Natural killer cell (primary cell): ENCODE data around the gene HBQ1. TPM values are rescaled to one million over a fixed set of nuclear protein-coding genes. Genes with fewer than 3 reads are reported as not detected.

Experiments
- ATAC-seq, 3 donors: fragments of 150-1000 bp in 2 of 3; fragments of 200-7000 bp in 1 of 3; cut with Tn5 transposase; 1 replicate in 1 of 3; 2 replicates in 2 of 3; pipeline ENCODE4 v1.10.0; 2021; ENCODE audit warnings: mild to moderate bottlenecking in 2 of 3, moderate library complexity in 2 of 3
- DNase-seq, 2 donors: peaks; one replicate each; pipeline versions ENCODE4 v3.0.0 to v3.0.0-alpha.2; 2013 to 2021; ENCODE audit warnings: mixed read lengths in 1 of 2
- H3K27ac ChIP-seq: one replicate; pipeline ENCODE4 v1.5.1; 2013; ENCODE audit warnings: mild to moderate bottlenecking, low read length
- H3K27me3 ChIP-seq: one replicate; pipeline ENCODE4 v1.6.1; 2013; ENCODE audit warnings: low read length; ENCODE audit not compliant: control insufficient read depth, insufficient read depth
- H3K36me3 ChIP-seq: one replicate; pipeline ENCODE4 v1.6.1; 2013; ENCODE audit warnings: low read length; ENCODE audit not compliant: control insufficient read depth, insufficient read depth
- H3K4me1 ChIP-seq: one replicate; pipeline ENCODE4 v1.6.1; 2013; ENCODE audit warnings: low read length; ENCODE audit not compliant: control insufficient read depth, insufficient read depth
- H3K4me3 ChIP-seq: one replicate; pipeline ENCODE4 v1.5.1; 2013; ENCODE audit warnings: low read length
- H3K9me3 ChIP-seq: one replicate; pipeline ENCODE4 v1.6.1; 2013; ENCODE audit warnings: low read length; ENCODE audit not compliant: control insufficient read depth, insufficient read depth
- H3K27ac Mint-ChIP-seq, 2 donors: one replicate each; pipeline ENCODE4 v1.8.0; 2022; ENCODE audit warnings: mild to moderate bottlenecking in 2 of 2, mixed read lengths in 2 of 2, moderate library complexity in 1 of 2
- H3K27me3 Mint-ChIP-seq, 2 donors: one replicate each; pipeline ENCODE4 v1.8.0; 2022; ENCODE audit warnings: low read depth in 2 of 2, mixed read lengths in 2 of 2
- H3K36me3 Mint-ChIP-seq: one replicate; pipeline ENCODE4 v1.8.0; 2022; ENCODE audit warnings: mixed read lengths
- H3K4me1 Mint-ChIP-seq, 2 donors: one replicate each; pipeline ENCODE4 v1.8.0; 2022; ENCODE audit warnings: mixed read lengths in 2 of 2
- H3K4me3 Mint-ChIP-seq: one replicate; pipeline ENCODE4 v1.8.0; 2022; ENCODE audit warnings: mild to moderate bottlenecking, moderate library complexity, mixed read lengths
- H3K9me3 Mint-ChIP-seq, 2 donors: one replicate each; pipeline ENCODE4 v1.8.0; 2022; ENCODE audit warnings: mixed read lengths in 2 of 2
- WGBS: methylation state at CpG from one replicate; pipeline ENCODE4 v1.1.7; 2013; ENCODE audit warnings: missing lambda C conversion rate; ENCODE audit not compliant: insufficient coverage; 5-methylcytosine and 5-hydroxymethylcytosine counted together
- intact Hi-C: fragments of 100-400 bp; cut with micrococcal nuclease; formaldehyde crosslinking; loops from one replicate; pipeline ENCODE4 v1.14.2; 2022
- total RNA-seq, 4 donors: library from RNA; stranded (reverse); fragments of 120-200 nt in 1 of 4; gene quantifications; one replicate each; pipeline versions ENCODE4 v1.2.3 to v1.2.4, GENCODE V29; 2013 to 2022
- TF ChIP-seq, protein P1 (sequence below): fragments of 200-600 bp; IDR thresholded peaks from one replicate; pipeline ENCODE4 v1.8.0; 2022; ENCODE audit warnings: antibody characterized with exemption

HBQ1 gene
- total RNA-seq, 3 donors from 2014 or later (not counting 1 experiment from before 2014, with no cell fraction given): 1.0 to 2.0 TPM; not detected in 1

DNA sequence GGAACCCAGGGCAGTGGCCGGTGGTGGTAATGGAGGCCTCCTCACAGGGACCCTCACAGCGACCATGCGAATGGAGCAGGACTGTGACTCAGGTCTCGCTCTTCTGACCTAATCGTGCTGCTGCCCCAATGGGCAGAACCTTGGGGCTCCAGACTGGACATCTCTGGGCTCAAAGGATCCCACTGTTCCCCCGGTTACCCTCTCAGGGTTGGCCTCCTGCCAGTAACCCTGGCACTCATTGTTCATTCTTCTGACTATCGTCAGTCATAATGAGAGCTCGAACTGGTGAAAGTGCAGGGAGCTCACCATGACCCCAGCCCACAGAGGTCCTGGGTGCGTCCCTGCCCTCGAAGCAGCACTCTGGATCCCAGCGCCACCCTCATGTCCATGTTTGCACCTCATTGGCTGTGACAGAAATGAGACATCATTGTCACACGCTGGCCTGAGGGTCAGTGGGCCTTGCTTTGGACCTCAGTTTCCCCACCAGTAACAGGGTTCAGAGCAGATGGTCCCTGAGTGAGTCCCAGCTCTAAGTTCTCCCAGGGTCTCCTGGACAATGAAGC is 37.8 kb upstream of the HBQ1 start:
- no peaks in the 10 kb centered on the region for H3K36me3 Mint-ChIP-seq
- ATAC-seq (no peak), DNase-seq (no peak)
- no peak overlapping the region for H3K27ac ChIP-seq
- peaks cover 5 to 6% of the 10 kb centered on the region in 2 donors for H3K27me3 Mint-ChIP-seq
- H3K4me3 Mint-ChIP-seq: no peak overlapping the region
- H3K4me3 ChIP-seq: no peak overlapping the region
- H3K4me1 Mint-ChIP-seq: peaks cover 5 to 11% of the 10 kb centered on the region in 2 donors
- no peak overlapping the region for H3K27ac Mint-ChIP-seq
- no peaks in the 10 kb centered on the region for H3K9me3 Mint-ChIP-seq
- no peaks in the 10 kb centered on the region for H3K9me3 ChIP-seq
- 90% methylated on average over 12 of the region's 12 CpGs for whole genome bisulfite sequencing
- TF ChIP-seq, protein P1, sequence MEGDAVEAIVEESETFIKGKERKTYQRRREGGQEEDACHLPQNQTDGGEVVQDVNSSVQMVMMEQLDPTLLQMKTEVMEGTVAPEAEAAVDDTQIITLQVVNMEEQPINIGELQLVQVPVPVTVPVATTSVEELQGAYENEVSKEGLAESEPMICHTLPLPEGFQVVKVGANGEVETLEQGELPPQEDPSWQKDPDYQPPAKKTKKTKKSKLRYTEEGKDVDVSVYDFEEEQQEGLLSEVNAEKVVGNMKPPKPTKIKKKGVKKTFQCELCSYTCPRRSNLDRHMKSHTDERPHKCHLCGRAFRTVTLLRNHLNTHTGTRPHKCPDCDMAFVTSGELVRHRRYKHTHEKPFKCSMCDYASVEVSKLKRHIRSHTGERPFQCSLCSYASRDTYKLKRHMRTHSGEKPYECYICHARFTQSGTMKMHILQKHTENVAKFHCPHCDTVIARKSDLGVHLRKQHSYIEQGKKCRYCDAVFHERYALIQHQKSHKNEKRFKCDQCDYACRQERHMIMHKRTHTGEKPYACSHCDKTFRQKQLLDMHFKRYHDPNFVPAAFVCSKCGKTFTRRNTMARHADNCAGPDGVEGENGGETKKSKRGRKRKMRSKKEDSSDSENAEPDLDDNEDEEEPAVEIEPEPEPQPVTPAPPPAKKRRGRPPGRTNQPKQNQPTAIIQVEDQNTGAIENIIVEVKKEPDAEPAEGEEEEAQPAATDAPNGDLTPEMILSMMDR: no peak
- H3K27me3 ChIP-seq: no peaks in the 10 kb centered on the region
- intact Hi-C loops: no loop called here
- peaks cover 9% of the 10 kb centered on the region for H3K4me1 ChIP-seq
- H3K36me3 ChIP-seq: no peaks in the 10 kb centered on the region

DNA sequence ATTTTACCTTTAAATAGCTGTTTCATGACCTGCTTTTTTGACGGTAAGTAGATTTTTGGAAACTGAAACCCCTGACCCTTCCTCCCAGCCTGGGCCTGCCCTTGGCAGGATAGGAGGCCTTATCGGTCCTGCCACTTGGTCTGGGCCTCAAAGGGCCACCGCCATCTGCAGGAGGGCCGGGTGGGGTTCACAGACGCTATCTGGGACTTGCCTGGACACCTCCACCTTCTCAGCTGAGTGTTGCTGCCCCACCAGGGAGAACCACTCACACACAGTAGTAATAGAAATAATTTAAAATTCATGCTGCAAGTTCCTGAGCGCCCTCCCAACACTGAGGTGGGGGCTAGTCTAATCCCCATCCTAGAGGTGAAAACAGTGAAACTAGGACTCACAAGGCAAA is 37.2 kb upstream of the HBQ1 start:
- H3K9me3 ChIP-seq: no peaks in the 10 kb centered on the region
- ATAC-seq: no peak
- 94% methylated on average over 6 of the region's 6 CpGs for WGBS
- no peak for DNase-seq
- Mint-ChIP-seq H3K36me3 (no peaks in the 10 kb centered on the region), H3K9me3 (no peaks in the 10 kb centered on the region), H3K4me3 (no peak overlapping the region), H3K27ac (no peak overlapping the region), H3K4me1 (peaks cover 5 to 7% of the 10 kb centered on the region in 2 donors), H3K27me3 (peaks cover 5 to 6% of the 10 kb centered on the region in 2 donors)
- no peak overlapping the region for H3K4me3 ChIP-seq
- no peak overlapping the region for H3K27ac ChIP-seq
- no peaks in the 10 kb centered on the region for H3K36me3 ChIP-seq
- intact Hi-C loops: no loop called here
- no peaks in the 10 kb centered on the region for H3K27me3 ChIP-seq
- TF ChIP-seq, protein P1: no peak
- H3K4me1 ChIP-seq: peaks cover 3% of the 10 kb centered on the region

DNA sequence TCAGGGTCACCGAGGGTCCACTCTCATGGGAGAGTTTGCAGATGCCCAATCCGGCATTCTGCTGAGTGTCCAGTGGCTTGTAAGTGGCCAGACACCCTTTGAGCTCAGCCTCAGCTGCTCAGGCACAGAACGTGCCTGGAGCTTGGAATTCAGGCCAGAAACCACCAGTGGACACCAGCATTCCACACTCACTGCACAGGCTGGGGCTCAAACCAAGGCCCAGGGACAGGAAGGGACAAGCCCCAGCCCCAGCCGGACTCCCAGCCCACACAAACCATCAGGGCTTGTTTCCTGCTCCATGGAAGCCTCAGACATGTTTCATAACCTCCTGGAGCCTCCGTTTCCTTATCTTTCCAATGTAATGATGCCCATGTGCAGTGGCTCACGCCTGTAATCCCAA is 36.8 kb upstream of the HBQ1 start:
- H3K4me1 Mint-ChIP-seq: peaks cover 5% of the 10 kb centered on the region in 2 donors
- no peak overlapping the region for H3K4me3 Mint-ChIP-seq
- no peaks in the 10 kb centered on the region for H3K36me3 Mint-ChIP-seq
- DNase-seq (no peak), ATAC-seq (no peak)
- peaks cover 5 to 6% of the 10 kb centered on the region in 2 donors for H3K27me3 Mint-ChIP-seq
- WGBS: 75% methylated on average over 6 of the region's 6 CpGs
- no peaks in the 10 kb centered on the region for H3K9me3 Mint-ChIP-seq
- H3K9me3 ChIP-seq: no peaks in the 10 kb centered on the region
- no peak overlapping the region for H3K27ac Mint-ChIP-seq
- H3K4me1 ChIP-seq: peaks cover 3% of the 10 kb centered on the region
- H3K4me3 ChIP-seq: no peak overlapping the region
- TF ChIP-seq, protein P1: no peak
- intact Hi-C loops: no loop called here
- H3K27me3 ChIP-seq: no peaks in the 10 kb centered on the region
- H3K27ac ChIP-seq: no peak overlapping the region
- H3K36me3 ChIP-seq: no peaks in the 10 kb centered on the region

DNA sequence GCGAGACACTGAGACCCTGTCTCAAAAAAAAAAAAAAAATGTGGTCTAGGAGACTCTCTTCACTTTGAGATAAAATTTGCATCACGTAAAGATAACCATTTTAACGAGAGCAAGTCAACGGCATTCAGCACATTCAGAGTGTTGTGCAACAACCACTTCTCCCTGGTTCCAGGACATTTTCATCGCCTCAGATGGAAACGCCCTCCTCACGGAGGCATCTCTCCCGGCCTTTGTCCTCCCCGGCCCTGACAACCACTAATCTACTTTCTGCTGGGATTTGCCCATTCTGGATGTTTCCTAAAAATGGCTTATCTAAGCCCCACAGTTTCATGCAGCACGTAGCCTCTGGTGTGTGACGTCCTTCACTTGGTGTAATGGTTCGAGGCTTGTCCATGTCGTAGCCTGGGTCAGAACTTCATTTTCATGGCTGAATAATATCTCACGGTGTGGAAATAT is 35.4 kb upstream of the HBQ1 start:
- no peaks in the 10 kb centered on the region for H3K4me1 Mint-ChIP-seq
- 92% methylated on average over 14 of the region's 14 CpGs for WGBS
- H3K27ac Mint-ChIP-seq: no peak overlapping the region
- Histone ChIP-seq H3K4me3 (no peak overlapping the region), H3K27ac (no peak overlapping the region), H3K4me1 (no peaks in the 10 kb centered on the region), H3K27me3 (no peaks in the 10 kb centered on the region), H3K9me3 (no peaks in the 10 kb centered on the region), H3K36me3 (no peaks in the 10 kb centered on the region)
- H3K27me3 Mint-ChIP-seq: peaks cover 6 to 7% of the 10 kb centered on the region in 2 donors
- no peak overlapping the region for H3K4me3 Mint-ChIP-seq
- intact Hi-C loops: no loop called here
- H3K36me3 Mint-ChIP-seq: no peaks in the 10 kb centered on the region
- TF ChIP-seq, protein P1: no peak
- H3K9me3 Mint-ChIP-seq: no peaks in the 10 kb centered on the region
- DNase-seq: no peak
- no peak for ATAC-seq
